HepG2 (cell line): ENCODE results near the gene RPRML. TPM values are rescaled to one million over a fixed set of nuclear protein-coding genes. Genes with fewer than 3 reads are reported as not detected.

ENCODE experiments used
- AFF4 ChIP-seq: sonication (generic); formaldehyde crosslinking; IDR thresholded peaks from 2 replicates; pipeline ENCODE4 v1.4.0; 2020; ENCODE audit warnings: missing genetic modification reagents
- HES4 ChIP-seq: sonication (generic); formaldehyde crosslinking; IDR thresholded peaks from 2 replicates; pipeline ENCODE4 v1.9.0; 2021; ENCODE audit warnings: mild to moderate bottlenecking, missing genetic modification reagents, borderline replicate concordance
- KAT2B ChIP-seq: fragments of 150-350 bp; IDR thresholded peaks from 2 replicates; pipeline ENCODE4 v1.6.1; 2014; ENCODE audit warnings: low read depth, low read length, borderline replicate concordance
- MATR3 ChIP-seq: sonication (generic); formaldehyde crosslinking; IDR thresholded peaks from 2 replicates; pipeline ENCODE4 v1.4.0; 2020; ENCODE audit warnings: missing genetic modification reagents
- MTA3 ChIP-seq: sonication (generic); formaldehyde crosslinking; IDR thresholded peaks from 2 replicates; pipeline ENCODE4 v1.4.0; 2020; ENCODE audit warnings: missing genetic modification reagents
- NR1H2 ChIP-seq: sonication (generic); formaldehyde crosslinking; IDR thresholded peaks from 2 replicates; pipeline ENCODE4 v1.8.1; 2022; ENCODE audit warnings: low read depth, missing genetic modification reagents, borderline replicate concordance
- PHF5A ChIP-seq: IDR thresholded peaks from one replicate; pipeline ENCODE4 v1.6.1; 2018; ENCODE audit warnings: low read depth, missing genetic modification reagents; ENCODE audit not compliant: unreplicated experiment
- THAP9 ChIP-seq: sonication (generic); formaldehyde crosslinking; IDR thresholded peaks from 2 replicates; pipeline ENCODE4; 2020; ENCODE audit warnings: missing genetic modification reagents, mild to moderate bottlenecking, borderline replicate concordance
- THRA ChIP-seq: sonication (generic); formaldehyde crosslinking; IDR thresholded peaks from 2 replicates; pipeline ENCODE4 v1.4.0; 2020; ENCODE audit warnings: missing genetic modification reagents, borderline replicate concordance
- ZBTB43 ChIP-seq: sonication (generic); formaldehyde crosslinking; conservative IDR thresholded peaks from 2 replicates; pipeline ENCODE4 v1.4.0; 2020; ENCODE audit warnings: missing genetic modification reagents
- ZNF510 ChIP-seq: sonication (generic); formaldehyde crosslinking; IDR thresholded peaks from 2 replicates; pipeline ENCODE4 v1.4.0; 2020; ENCODE audit warnings: low read depth, mild to moderate bottlenecking, missing genetic modification reagents
- ZNF512 ChIP-seq: sonication (generic); formaldehyde crosslinking; IDR thresholded peaks from 2 replicates; pipeline ENCODE4 v1.4.0; 2020; ENCODE audit warnings: mild to moderate bottlenecking, missing genetic modification reagents
- ZNF704 ChIP-seq: sonication (generic); formaldehyde crosslinking; IDR thresholded peaks from 2 replicates; pipeline ENCODE4 v1.8.1; 2023; ENCODE audit warnings: mild to moderate bottlenecking, inconsistent platforms, moderate library complexity, missing genetic modification reagents, borderline replicate concordance
- ZNF782 ChIP-seq: sonication (generic); formaldehyde crosslinking; IDR thresholded peaks from 2 replicates; pipeline ENCODE4 v1.4.0; 2020; ENCODE audit warnings: missing genetic modification reagents, mild to moderate bottlenecking, borderline replicate concordance
- polyA plus RNA-seq, 8 experiments: library from polyadenylated mRNA; depleted of rRNA in 3 of 8; stranded (reverse) in 7 of 8; unstranded in 1 of 8; fragments of >200 nt; fragmentation: Illumina TruSeq in 4 of 8; extraction: Trizol in 4 of 8; gene quantifications; 2 replicates each; pipeline versions ENCODE4 v1.2.1 to v1.2.3, GENCODE V29; 2011 to 2016; ENCODE audit warnings: low read depth in 4 of 8, missing spikeins in 1 of 8, mixed read lengths in 1 of 8; ENCODE audit not compliant: insufficient read depth in 1 of 8
- total RNA-seq, 5 experiments: library from RNA; depleted of rRNA; stranded (reverse); fragments of >200 nt; fragmentation: Illumina TruSeq; extraction: Trizol; gene quantifications; 2 replicates each; pipeline ENCODE4 v1.2.3, GENCODE V29; 2016; ENCODE audit warnings: low read depth in 1 of 5

RPRML gene
- total and polyA plus RNA-seq, 2 of the 13 experiments (the other 11 are each of a cell fraction or from before 2014, with no cell fraction given): not detected

- TF ChIP-seq THAP9 (CRISPR knock-in tag) (peak; percentile 93), ZNF510 (CRISPR knock-in tag) (peak; percentile 97), NR1H2 (peak; percentile 61; the same call in 1 of the 2 replicates), KAT2B (no peak), MATR3 (CRISPR knock-in tag) (no peak), THRA (CRISPR knock-in tag) (peak; percentile 70; the same call in 1 of the 2 replicates), AFF4 (CRISPR knock-in tag) (no peak), ZNF782 (peak; percentile 47; the same call in 1 of the 2 replicates), ZBTB43 (peak; percentile 74; the same call in 1 of the 2 replicates), HES4 (CRISPR knock-in tag) (peak; percentile 88; the same call in 1 of the 2 replicates), MTA3 (CRISPR knock-in tag) (no peak), PHF5A (CRISPR knock-in tag) (peak; percentile 98), ZNF704 (peak; percentile 34; the same call in 1 of the 2 replicates), ZNF512 (CRISPR knock-in tag) (no peak; the same call in 1 of the 2 replicates)
Measured at GRCh38 chr17:46943501-46944393, 35.3 kb downstream of the RPRML start (continued).
